ENCODE results near the gene TRAPPC4.

DNA sequence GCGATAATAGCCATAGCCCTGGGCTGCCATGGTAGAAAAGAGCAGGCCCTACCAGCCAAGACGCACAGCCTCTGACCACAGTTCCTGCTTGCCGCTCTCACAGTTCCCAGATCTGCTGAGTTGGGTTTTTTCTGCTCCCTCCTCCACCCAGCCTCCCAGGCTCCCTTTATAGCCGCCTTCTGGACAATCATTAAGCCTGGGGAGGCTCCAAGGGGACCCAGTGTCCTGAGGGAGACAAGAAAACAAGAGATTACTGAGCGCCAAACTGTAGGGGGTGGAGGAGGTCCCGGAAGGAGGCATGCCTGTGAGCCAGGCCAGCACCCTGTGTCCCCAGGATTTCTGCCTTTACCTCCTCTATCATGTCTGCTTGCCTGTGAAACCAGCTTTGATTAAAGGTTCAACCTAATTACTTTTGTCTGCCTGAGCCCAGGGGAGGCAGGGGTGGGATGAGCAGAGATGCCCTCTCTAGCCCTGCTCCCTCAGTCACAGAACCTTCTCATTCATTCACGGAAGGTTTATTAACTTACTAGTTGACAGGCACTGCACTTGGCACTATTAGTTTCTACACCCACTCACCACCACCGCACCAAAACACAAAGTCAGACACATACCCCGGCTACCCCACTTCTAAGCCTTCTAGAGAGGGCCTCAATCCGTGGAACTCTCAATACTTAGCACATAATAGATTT lies 10.9 kb downstream of the TRAPPC4 start:
- TF ChIP-seq, protein P1, sequence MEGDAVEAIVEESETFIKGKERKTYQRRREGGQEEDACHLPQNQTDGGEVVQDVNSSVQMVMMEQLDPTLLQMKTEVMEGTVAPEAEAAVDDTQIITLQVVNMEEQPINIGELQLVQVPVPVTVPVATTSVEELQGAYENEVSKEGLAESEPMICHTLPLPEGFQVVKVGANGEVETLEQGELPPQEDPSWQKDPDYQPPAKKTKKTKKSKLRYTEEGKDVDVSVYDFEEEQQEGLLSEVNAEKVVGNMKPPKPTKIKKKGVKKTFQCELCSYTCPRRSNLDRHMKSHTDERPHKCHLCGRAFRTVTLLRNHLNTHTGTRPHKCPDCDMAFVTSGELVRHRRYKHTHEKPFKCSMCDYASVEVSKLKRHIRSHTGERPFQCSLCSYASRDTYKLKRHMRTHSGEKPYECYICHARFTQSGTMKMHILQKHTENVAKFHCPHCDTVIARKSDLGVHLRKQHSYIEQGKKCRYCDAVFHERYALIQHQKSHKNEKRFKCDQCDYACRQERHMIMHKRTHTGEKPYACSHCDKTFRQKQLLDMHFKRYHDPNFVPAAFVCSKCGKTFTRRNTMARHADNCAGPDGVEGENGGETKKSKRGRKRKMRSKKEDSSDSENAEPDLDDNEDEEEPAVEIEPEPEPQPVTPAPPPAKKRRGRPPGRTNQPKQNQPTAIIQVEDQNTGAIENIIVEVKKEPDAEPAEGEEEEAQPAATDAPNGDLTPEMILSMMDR (IDR thresholded peaks at IDR 0.05) = no peak
- TF ChIP-seq POLR2A (IDR thresholded peaks at IDR 0.05) = no peak
